Activated T-cell treated with anti-CD3 and anti-CD28 coated beads, Interleukin-2, amount 50 U/mL, for 72 hours (primary cell): ENCODE results near the gene BABAM2. TPM values are rescaled to one million over a fixed set of nuclear protein-coding genes. Genes with fewer than 3 reads are reported as not detected.
"Not testable (repeated sequence)": the region's sequence is repeated elsewhere in the genome, so short reads cannot be mapped to it uniquely, and the experiment has no call there.

Source experiments
- ATAC-seq, 2 donors: fragments of 150-1000 bp; cut with Tn5 transposase; replicated peaks in 1 of 2; 2 replicates each; pipeline ENCODE4 v1.10.0; 2021; ENCODE audit warnings: moderate library complexity in 2 of 2, mild to moderate bottlenecking in 1 of 2
- DNase-seq, 2 donors: peaks; one replicate each; pipeline ENCODE4 v3.0.0; 2021 to 2022; ENCODE audit warnings: mixed read lengths in 1 of 2
- H3K27ac Mint-ChIP-seq: one replicate; pipeline ENCODE4 v1.8.0; 2022; ENCODE audit warnings: mild to moderate bottlenecking, moderate library complexity, mixed read lengths
- H3K27me3 Mint-ChIP-seq: one replicate; pipeline ENCODE4 v1.8.0; 2022; ENCODE audit warnings: low read depth, mixed read lengths
- H3K36me3 Mint-ChIP-seq, 2 donors: one replicate each; pipeline ENCODE4 v1.8.0; 2022; ENCODE audit warnings: mixed read lengths in 2 of 2, mild to moderate bottlenecking in 1 of 2; ENCODE audit not compliant: insufficient read depth in 2 of 2
- H3K4me1 Mint-ChIP-seq: one replicate; pipeline ENCODE4 v1.8.0; 2022; ENCODE audit warnings: low read depth, mixed read lengths
- H3K4me3 Mint-ChIP-seq, 2 donors: one replicate each; pipeline ENCODE4 v1.8.0; 2022; ENCODE audit warnings: mild to moderate bottlenecking in 2 of 2, mixed read lengths in 2 of 2, moderate library complexity in 2 of 2
- H3K9me3 Mint-ChIP-seq, 2 donors: one replicate each; pipeline ENCODE4 v1.8.0; 2022; ENCODE audit warnings: mixed read lengths in 2 of 2
- total RNA-seq, 2 donors: library from RNA; stranded (reverse); gene quantifications; one replicate each; pipeline ENCODE4 v1.2.3, GENCODE V29; 2022

The BABAM2 gene
- total RNA-seq, 2 donors from 2014 or later: 96.6 to 97.2 TPM

DNA sequence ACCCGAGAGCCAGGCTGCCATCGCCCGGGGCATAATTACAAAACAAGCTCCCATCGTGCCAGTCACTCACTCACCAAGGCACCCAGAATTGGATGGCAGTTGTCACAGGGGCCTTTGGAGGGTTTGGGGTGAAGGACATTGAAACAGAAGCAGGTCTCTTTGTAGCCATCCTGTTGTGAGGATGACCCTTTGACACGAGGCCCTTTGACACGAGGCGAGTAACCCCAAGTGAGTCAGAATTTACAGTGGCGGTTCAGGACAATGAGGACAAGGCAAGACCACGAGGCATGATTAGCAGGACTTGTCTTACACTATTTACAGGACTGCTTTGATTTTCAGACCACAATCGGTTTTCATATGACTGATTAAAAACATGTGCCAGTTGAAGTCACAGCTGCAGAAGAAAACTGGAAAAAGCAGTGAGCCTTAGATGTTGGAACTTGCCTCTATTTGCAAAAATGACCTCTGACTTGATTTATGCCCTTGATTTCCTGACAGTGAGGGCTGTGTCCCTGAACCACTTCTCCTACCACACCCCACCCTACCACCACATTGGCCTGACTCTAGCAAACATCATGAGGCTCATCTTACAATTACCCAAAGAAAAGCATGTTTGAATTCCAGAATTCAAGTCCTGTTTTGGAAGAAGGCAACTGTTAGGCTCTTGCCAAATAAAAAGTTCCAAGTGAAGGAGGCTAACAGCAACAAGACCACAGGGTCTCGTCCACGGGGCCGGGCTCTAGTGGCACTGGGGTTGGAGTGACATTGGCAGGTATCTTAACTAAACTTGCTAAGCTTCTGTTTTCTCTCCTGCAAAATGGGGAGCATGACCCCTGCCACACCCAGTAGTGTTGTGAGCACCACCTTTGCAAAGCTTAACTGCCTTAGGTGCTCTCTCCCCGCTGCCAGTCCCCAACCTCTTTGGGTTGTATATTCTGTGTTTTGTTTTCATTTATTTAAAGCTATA lies 437.7 kb downstream of the BABAM2 start:
- Mint-ChIP-seq H3K4me1 (peaks cover 45% of the 10 kb centered on the region), H3K27ac (no peak overlapping the region), H3K4me3 (no peak overlapping the region), H3K27me3 (no peaks in the 10 kb centered on the region), H3K36me3 (peaks cover 2 to 6% of the 10 kb centered on the region in 2 donors), H3K9me3 (peaks cover 0 to 1% of the 10 kb centered on the region in 2 donors)
- ATAC-seq (peak; percentile 65 to 76), DNase-seq (peak in 1 of 2 donors; percentile 16)

DNA sequence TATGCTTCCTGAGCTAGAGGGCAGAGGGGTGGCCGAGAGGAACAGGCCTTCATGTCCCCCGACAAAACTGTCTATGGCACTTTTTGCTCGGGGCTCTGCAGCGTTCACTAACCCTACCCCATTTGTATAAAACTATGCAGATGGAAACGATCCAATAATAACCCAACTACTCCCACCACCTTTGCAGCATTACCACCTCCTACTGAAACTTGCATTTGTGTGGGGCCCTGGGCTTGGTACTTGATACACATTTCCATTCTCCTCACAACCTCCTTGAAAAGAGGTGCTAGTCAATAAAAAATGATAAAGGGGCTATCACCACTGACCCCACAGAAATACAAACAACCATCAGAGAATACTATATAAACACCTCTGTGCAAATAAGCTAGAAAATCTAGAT lies 438.7 kb downstream of the BABAM2 start:
- no peak overlapping the region for H3K27ac Mint-ChIP-seq
- DNase-seq (no peak), ATAC-seq (no peak)
- no peaks in the 10 kb centered on the region for H3K27me3 Mint-ChIP-seq
- no peak overlapping the region for H3K4me3 Mint-ChIP-seq
- peaks cover 2 to 6% of the 10 kb centered on the region in 2 donors for H3K36me3 Mint-ChIP-seq
- peaks cover 0 to 1% of the 10 kb centered on the region in 2 donors for H3K9me3 Mint-ChIP-seq
- peaks cover 39% of the 10 kb centered on the region for H3K4me1 Mint-ChIP-seq

DNA sequence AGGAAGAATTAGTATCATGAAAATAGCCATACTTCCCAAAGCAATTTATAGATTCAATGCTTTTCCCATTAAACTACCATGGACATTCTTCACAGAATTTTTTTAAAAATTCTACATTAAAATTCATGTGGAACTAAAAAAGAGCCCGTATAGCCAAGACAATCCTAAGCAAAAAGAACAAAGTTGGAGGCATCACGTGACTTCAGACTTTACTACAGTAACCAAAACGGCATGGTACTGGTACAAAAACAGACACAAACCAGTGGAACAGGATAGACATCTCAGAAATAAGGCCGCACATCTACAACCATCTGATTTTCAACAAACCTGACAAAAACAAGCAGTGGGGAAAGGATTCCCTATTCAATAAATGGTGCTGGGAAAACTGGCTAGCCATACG lies 440.2 kb downstream of the BABAM2 start:
- H3K36me3 Mint-ChIP-seq, H3K9me3 Mint-ChIP-seq, H3K4me3 Mint-ChIP-seq, DNase-seq, H3K27ac Mint-ChIP-seq, ATAC-seq, H3K27me3 Mint-ChIP-seq: not testable (repeated sequence)
- H3K4me1 Mint-ChIP-seq: peaks cover 29% of the 10 kb centered on the region

DNA sequence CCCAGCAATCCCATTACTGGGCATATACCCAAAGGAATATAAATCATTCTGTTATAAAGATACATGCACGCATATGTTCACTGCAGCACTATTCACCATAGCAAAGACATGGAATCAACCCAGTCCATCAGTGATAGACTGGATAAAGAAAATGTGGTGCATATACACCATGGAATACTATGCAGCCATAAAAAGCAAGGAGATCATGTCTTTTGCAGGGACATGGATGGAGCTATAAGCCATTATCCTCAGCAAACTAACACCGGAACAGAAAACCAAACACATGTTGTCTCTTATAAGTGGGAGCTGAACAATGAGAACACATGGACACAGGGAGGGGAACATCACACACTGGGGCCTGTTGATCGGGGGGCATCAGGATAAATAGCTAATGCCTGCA lies 441.3 kb downstream of the BABAM2 start:
- not testable (repeated sequence) for ATAC-seq, H3K9me3 Mint-ChIP-seq, DNase-seq, H3K4me3 Mint-ChIP-seq, H3K27ac Mint-ChIP-seq, H3K27me3 Mint-ChIP-seq, H3K36me3 Mint-ChIP-seq
- peaks cover 18% of the 10 kb centered on the region for H3K4me1 Mint-ChIP-seq

DNA sequence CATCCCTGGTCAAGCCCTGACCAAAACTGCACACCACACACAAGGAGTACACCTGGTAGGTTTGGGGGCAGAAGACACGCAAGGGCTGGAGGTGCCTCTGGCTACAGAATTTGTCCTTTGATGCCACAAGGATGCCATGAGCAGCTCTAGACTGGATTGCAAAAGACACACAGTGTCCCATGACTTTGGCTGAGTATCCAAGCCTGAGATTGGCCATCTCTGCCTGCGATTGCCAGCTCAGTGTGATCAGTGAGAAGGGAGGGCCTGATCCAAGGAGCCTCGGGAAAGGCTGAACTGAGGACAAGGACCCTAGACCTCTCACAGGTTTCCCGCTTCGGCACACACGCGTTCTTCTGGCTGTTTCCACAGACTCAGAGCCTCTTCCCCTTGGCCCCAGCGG lies 442.2 kb downstream of the BABAM2 start:
- Mint-ChIP-seq H3K9me3 (peaks cover 0 to 1% of the 10 kb centered on the region in 2 donors), H3K4me1 (peaks cover 11% of the 10 kb centered on the region), H3K4me3 (no peak overlapping the region), H3K27ac (no peak overlapping the region), H3K36me3 (peaks cover 0 to 4% of the 10 kb centered on the region in 2 donors), H3K27me3 (no peaks in the 10 kb centered on the region)
- no peak for ATAC-seq
- DNase-seq: no peak

DNA sequence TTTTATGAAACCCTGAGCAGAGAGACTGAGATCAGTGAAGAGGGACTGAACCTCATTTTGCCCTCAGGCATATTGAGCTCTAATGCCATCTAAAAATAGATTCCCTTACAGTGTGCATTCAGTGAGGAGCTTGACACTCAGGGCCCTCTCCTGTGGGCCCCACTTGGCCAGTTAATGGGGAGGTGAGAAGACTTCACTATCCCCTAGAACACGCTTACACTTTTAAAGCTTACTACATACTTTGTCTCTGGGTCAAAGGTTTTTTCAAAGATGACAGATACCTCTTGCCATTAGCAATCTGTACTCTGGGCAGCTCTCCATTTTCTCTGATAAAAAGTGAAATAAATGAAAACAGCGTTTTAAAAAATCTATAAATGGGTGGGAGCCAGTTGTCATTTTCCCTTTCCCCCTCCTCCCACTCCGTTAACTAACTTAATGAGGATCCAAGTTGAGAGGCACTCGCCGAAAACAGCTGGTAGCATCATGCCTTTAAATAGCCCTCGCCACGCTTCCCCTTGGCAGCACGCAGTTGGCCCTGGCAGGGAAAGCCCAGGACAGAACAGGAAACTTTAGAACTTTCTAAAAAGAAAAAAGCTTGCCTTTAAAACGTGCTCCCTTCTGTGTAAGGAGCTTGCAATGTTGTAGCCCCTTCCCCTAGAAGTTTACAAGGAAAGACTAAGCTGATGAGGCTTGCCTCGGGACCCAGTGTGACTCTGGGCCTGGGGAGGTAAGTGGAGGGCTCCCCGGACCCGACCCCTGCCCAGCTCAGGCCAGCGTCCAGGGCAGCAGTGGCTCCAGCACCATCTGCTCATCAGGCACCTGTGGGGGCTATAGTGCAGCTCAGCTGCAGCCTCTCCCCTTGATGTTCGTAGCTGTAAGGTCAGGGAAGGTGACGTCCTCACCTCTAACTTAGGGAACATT lies 443.3 kb downstream of the BABAM2 start:
- ATAC-seq (no peak), DNase-seq (no peak)
- Mint-ChIP-seq H3K27me3 (no peaks in the 10 kb centered on the region), H3K27ac (no peak overlapping the region), H3K36me3 (peaks cover 0 to 7% of the 10 kb centered on the region in 2 donors), H3K9me3 (peaks cover 0 to 1% of the 10 kb centered on the region in 2 donors), H3K4me1 (peaks cover 5% of the 10 kb centered on the region), H3K4me3 (no peak overlapping the region)

DNA sequence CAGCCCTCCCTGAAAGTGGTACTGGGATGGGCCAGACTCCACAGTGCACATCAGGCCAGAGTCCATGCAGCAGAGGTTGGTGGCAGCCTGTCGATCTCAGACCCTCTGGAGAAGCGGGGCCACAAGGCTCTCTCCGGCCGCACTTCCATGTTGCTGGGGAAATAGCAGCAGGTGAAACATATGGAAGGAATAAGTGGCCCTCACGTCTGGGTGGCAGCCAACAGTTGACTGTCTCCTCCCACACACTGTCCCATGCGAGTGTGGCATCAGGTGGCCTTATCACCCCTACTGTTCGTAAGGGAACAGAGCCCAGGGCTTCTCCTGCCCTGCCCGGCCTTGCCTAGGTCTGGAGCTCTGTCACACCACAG lies 444.0 kb downstream of the BABAM2 start:
- no peaks in the 10 kb centered on the region for H3K9me3 Mint-ChIP-seq
- H3K4me3 Mint-ChIP-seq: no peak overlapping the region
- DNase-seq: no peak
- peak in 1 of 2 donors; percentile 19 for ATAC-seq
- peaks cover 11% of the 10 kb centered on the region for H3K4me1 Mint-ChIP-seq
- peaks cover 0 to 8% of the 10 kb centered on the region in 2 donors for H3K36me3 Mint-ChIP-seq
- no peak overlapping the region for H3K27ac Mint-ChIP-seq
- no peaks in the 10 kb centered on the region for H3K27me3 Mint-ChIP-seq

DNA sequence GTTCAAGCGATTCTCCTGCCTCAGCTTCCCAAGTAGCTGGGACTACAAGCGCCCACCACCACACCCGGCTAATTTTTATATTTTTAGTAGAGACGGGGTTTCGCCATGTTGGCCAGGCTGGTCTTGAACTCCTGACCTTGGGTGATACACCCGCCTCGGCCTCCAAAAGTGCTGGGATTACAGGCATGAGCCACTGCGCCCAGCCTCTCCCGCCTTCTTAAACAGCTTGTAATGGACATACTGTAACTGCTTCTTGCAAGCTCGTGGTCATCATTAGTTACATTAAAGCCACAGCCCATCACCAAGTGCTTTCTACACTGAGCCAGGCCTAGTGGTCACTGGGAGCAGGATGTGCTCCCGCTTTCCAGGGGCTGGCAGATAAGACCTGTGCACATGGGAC lies 444.7 kb downstream of the BABAM2 start:
- ATAC-seq, H3K27me3 Mint-ChIP-seq, H3K27ac Mint-ChIP-seq, H3K4me3 Mint-ChIP-seq, DNase-seq, H3K36me3 Mint-ChIP-seq, H3K9me3 Mint-ChIP-seq: not testable (repeated sequence)
- H3K4me1 Mint-ChIP-seq: peaks cover 11% of the 10 kb centered on the region

DNA sequence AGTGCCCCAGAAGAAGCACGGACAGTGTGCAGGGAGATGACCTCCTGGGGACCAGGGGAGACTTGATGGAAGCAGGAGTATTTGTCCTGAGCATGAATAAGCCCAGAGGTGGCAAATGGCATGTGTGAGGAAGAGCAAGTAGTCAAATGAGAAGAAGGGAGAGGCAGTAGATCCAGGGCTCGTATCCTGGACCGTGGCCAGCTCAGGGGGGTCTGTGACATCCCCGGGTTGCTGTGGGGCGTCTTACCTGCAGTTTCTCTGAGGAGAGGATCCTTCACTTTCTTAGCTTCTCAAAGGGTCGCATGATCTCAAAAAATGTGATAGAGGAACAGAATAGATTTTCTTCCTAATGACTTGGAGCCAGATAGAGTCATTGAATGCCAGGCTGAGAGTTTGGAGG lies 445.1 kb downstream of the BABAM2 start:
- ATAC-seq (no peak), DNase-seq (no peak)
- H3K4me1 Mint-ChIP-seq: peaks cover 11% of the 10 kb centered on the region
- no peaks in the 10 kb centered on the region for H3K9me3 Mint-ChIP-seq
- no peak overlapping the region for H3K4me3 Mint-ChIP-seq
- no peak overlapping the region for H3K27ac Mint-ChIP-seq
- H3K36me3 Mint-ChIP-seq: peaks cover 0 to 8% of the 10 kb centered on the region in 2 donors
- H3K27me3 Mint-ChIP-seq: no peaks in the 10 kb centered on the region

DNA sequence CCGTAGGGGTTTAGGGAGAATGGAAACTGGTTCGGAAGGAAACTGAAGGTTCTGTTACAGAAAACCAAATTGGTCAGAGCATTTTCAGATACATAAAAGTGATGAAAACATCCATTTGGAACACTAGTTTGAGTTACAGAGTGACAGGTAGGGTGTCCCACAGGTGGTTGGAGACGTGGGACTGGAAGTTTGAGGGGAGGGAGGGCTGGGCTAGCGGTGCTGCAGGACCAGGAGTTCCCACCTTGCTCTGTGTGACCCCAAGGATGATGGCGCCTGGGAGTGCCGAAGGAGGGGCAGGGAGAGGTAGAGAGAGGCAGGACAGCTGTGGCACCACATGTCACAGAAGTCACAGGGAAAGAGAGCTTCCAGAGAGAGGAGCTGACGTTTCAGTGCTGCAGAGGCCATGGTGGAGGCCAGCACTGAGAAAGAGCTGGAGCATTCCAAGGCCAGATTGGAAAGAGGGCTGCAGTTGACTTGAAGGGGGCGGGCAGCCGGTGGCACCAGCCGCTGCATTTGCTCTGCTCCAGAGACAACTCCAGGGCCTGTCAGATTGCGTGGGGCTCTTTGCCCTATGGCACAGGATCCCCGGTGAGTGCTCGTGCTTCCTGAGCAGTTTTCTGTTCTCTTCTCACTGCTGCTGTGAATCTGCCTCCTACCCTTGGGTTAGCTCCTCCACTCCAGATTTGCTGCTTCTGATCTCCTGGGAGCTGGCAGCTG lies 445.9 kb downstream of the BABAM2 start:
- Mint-ChIP-seq H3K27ac (no peak overlapping the region), H3K9me3 (no peaks in the 10 kb centered on the region)
- no peak for DNase-seq

DNA sequence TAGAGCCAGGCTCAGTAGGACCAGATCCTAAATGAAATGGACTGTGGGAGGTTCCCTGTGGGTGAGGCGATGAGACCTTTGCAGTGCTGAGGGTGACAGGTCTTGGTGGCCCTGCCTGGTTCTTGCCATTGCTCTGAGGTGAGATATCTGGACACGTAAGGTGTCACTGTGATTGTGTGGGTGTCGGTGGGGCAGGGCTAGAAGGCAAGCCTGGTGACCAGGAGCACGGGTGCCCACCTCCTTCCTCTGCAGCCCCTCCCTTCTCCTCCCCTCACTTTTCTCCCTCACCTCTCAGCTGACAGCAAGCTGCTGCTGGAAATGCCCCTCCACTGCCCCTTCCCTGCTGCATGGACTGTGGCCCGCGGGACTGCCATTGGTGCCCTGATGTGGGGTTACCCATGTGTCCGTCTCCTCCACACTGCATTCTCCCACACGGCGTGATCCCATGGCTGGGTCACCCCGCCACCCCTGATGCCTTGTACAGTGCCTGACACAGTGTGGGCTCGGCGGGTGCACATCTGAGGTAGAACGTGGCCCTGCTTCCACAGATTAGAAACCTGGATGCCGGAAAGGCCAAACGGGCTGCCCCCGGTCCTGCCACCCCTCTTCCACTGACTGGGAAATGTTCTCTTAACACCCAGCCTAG lies 446.6 kb downstream of the BABAM2 start:
- H3K9me3 Mint-ChIP-seq: no peaks in the 10 kb centered on the region
- no peak overlapping the region for H3K27ac Mint-ChIP-seq
- peaks cover 0 to 8% of the 10 kb centered on the region in 2 donors for H3K36me3 Mint-ChIP-seq
- H3K27me3 Mint-ChIP-seq: no peaks in the 10 kb centered on the region
- peaks cover 15% of the 10 kb centered on the region for H3K4me1 Mint-ChIP-seq
- H3K4me3 Mint-ChIP-seq: no peak overlapping the region
- DNase-seq (no peak), ATAC-seq (no peak)

More for the DNA sequence above, 445.9 kb downstream of the BABAM2 start:
- no peak overlapping the region for H3K4me3 Mint-ChIP-seq
- peaks cover 0 to 8% of the 10 kb centered on the region in 2 donors for H3K36me3 Mint-ChIP-seq
- no peak for ATAC-seq
- no peaks in the 10 kb centered on the region for H3K27me3 Mint-ChIP-seq
- H3K4me1 Mint-ChIP-seq: peaks cover 15% of the 10 kb centered on the region

DNA sequence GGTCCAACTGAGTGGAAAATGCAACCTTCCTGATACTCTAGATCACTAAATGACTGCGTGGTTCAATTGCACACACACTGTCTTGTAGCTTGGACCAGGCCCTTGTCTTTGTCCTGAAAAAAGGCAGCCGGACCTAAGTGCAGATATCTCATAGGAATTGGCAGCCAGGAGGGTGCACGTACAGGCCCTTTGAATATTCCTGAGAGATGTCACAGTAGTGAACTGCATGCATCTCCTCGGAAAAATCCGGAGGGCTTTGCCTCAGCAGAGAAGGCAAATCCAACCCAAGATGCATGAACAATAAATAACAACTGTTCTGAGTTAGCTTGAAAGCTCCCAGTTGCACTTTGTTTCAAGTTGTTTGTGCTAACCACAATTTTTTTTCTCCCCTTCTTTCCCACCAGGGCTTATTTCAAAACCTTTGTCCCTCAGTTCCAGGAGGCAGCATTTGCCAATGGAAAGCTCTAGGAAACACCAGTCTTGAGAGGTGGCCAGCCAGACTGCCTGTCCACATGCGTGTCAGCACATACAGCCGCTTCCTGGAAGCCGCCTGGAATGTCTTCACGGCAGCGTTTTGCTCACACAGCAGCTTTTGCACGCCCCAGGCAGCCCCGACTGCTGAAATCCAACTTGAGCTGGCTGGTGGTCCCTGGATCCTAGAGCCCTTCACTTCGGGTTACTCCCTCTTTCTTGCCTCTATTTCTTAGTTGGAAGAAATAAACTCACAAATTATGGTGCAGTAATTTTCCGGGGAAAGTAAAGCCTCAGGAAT lies 447.7 kb downstream of the BABAM2 start:
- no peak overlapping the region for H3K4me3 Mint-ChIP-seq
- H3K27ac Mint-ChIP-seq: no peak overlapping the region
- no peak for DNase-seq
- H3K36me3 Mint-ChIP-seq: peaks cover 0 to 8% of the 10 kb centered on the region in 2 donors
- H3K27me3 Mint-ChIP-seq: no peaks in the 10 kb centered on the region
- peaks cover 15% of the 10 kb centered on the region for H3K4me1 Mint-ChIP-seq
- no peaks in the 10 kb centered on the region for H3K9me3 Mint-ChIP-seq
- ATAC-seq: no peak
